ENCODE results near the gene ZNF385A. TPM values are rescaled to one million over a fixed set of nuclear protein-coding genes. Genes with fewer than 3 reads are reported as not detected.
A peak's percentile ranks its signal among the peaks of the same experiment; 100 is the strongest.

Gene ZNF385A
- total and polyA plus RNA-seq, 9 of the 15 experiments (the other 6 are each of a cell fraction or from before 2014, with no cell fraction given), result 1.0 to 111 (median 7.7) TPM

DNA sequence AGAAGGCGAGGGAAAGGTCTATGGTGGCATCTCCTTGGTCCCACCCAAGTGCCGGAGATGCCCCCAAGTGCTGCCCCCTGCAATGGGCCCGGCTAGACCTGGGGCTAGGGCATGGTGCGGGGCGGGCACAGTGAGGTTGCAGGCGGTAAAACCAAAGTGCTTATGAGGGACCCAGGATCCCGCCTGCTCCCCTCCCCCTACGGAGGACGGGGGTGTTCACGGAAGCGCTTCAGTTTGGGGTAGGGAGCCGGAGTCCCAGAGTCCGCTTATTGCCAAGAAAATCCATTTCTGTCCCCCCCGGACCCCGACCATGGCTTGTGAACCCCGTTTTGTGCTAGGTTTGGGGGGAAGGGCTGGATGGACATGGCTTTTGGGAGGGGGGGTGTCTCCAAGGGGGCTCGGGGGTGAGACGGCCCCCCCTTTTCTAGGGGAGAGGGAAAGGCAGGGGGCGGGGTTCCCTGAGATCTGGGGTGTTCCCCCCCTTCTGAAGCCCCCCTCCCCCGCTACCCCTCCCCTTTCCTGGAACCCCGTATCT lies 14.9 kb downstream of the ZNF385A start (continued):
- TF ChIP-seq, protein P1, sequence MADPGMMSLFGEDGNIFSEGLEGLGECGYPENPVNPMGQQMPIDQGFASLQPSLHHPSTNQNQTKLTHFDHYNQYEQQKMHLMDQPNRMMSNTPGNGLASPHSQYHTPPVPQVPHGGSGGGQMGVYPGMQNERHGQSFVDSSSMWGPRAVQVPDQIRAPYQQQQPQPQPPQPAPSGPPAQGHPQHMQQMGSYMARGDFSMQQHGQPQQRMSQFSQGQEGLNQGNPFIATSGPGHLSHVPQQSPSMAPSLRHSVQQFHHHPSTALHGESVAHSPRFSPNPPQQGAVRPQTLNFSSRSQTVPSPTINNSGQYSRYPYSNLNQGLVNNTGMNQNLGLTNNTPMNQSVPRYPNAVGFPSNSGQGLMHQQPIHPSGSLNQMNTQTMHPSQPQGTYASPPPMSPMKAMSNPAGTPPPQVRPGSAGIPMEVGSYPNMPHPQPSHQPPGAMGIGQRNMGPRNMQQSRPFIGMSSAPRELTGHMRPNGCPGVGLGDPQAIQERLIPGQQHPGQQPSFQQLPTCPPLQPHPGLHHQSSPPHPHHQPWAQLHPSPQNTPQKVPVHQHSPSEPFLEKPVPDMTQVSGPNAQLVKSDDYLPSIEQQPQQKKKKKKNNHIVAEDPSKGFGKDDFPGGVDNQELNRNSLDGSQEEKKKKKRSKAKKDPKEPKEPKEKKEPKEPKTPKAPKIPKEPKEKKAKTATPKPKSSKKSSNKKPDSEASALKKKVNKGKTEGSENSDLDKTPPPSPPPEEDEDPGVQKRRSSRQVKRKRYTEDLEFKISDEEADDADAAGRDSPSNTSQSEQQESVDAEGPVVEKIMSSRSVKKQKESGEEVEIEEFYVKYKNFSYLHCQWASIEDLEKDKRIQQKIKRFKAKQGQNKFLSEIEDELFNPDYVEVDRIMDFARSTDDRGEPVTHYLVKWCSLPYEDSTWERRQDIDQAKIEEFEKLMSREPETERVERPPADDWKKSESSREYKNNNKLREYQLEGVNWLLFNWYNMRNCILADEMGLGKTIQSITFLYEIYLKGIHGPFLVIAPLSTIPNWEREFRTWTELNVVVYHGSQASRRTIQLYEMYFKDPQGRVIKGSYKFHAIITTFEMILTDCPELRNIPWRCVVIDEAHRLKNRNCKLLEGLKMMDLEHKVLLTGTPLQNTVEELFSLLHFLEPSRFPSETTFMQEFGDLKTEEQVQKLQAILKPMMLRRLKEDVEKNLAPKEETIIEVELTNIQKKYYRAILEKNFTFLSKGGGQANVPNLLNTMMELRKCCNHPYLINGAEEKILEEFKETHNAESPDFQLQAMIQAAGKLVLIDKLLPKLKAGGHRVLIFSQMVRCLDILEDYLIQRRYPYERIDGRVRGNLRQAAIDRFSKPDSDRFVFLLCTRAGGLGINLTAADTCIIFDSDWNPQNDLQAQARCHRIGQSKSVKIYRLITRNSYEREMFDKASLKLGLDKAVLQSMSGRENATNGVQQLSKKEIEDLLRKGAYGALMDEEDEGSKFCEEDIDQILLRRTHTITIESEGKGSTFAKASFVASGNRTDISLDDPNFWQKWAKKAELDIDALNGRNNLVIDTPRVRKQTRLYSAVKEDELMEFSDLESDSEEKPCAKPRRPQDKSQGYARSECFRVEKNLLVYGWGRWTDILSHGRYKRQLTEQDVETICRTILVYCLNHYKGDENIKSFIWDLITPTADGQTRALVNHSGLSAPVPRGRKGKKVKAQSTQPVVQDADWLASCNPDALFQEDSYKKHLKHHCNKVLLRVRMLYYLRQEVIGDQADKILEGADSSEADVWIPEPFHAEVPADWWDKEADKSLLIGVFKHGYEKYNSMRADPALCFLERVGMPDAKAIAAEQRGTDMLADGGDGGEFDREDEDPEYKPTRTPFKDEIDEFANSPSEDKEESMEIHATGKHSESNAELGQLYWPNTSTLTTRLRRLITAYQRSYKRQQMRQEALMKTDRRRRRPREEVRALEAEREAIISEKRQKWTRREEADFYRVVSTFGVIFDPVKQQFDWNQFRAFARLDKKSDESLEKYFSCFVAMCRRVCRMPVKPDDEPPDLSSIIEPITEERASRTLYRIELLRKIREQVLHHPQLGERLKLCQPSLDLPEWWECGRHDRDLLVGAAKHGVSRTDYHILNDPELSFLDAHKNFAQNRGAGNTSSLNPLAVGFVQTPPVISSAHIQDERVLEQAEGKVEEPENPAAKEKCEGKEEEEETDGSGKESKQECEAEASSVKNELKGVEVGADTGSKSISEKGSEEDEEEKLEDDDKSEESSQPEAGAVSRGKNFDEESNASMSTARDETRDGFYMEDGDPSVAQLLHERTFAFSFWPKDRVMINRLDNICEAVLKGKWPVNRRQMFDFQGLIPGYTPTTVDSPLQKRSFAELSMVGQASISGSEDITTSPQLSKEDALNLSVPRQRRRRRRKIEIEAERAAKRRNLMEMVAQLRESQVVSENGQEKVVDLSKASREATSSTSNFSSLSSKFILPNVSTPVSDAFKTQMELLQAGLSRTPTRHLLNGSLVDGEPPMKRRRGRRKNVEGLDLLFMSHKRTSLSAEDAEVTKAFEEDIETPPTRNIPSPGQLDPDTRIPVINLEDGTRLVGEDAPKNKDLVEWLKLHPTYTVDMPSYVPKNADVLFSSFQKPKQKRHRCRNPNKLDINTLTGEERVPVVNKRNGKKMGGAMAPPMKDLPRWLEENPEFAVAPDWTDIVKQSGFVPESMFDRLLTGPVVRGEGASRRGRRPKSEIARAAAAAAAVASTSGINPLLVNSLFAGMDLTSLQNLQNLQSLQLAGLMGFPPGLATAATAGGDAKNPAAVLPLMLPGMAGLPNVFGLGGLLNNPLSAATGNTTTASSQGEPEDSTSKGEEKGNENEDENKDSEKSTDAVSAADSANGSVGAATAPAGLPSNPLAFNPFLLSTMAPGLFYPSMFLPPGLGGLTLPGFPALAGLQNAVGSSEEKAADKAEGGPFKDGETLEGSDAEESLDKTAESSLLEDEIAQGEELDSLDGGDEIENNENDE (IDR thresholded peaks at IDR 0.05; ENCODE audit: low read depth, low read length), result no peak
- TF ChIP-seq RB1 (IDR thresholded peaks at IDR 0.05; ENCODE audit: low read depth), result peak; percentile 40; the same call in 1 of the 2 replicates
- 0 out of 2 replicates have a peak, but pooled peaks have one; percentile 53 for TF ChIP-seq HNRNPL (IDR thresholded peaks at IDR 0.05; ENCODE audit: low read depth, low read length)
- no peak for TF ChIP-seq CEBPB (tag; IDR thresholded peaks at IDR 0.05)
- TF ChIP-seq, protein P2, sequence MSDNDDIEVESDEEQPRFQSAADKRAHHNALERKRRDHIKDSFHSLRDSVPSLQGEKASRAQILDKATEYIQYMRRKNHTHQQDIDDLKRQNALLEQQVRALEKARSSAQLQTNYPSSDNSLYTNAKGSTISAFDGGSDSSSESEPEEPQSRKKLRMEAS (CRISPR knock-in tag; IDR thresholded peaks at IDR 0.05), result no peak; the same call in 1 of the 2 replicates
- 0 out of 2 replicates have a peak, but pooled peaks have one; percentile 43 for TF ChIP-seq POLR2G (IDR thresholded peaks at IDR 0.05; ENCODE audit: low read depth, low read length)
- TF ChIP-seq SMARCC2 (IDR thresholded peaks at IDR 0.05; ENCODE audit: low read depth), result no peak
- peak; percentile 19; the same call in 1 of the 2 replicates for TF ChIP-seq MYNN (IDR thresholded peaks at IDR 0.05)
- TF ChIP-seq MYNN (CRISPR knock-in tag; IDR thresholded peaks at IDR 0.05), result no peak
- TF ChIP-seq POLR2A (conservative IDR thresholded peaks at IDR 0.05), result 0 out of 2 replicates have a peak, but pooled peaks have one; percentile 23
- TF ChIP-seq RBBP5 (IDR thresholded peaks at IDR 0.05; ENCODE audit: borderline replicate concordance, insufficient read depth, low read length, poor library complexity, severe bottlenecking), result peak; percentile 10
- TF ChIP-seq ARID4B (CRISPR knock-in tag; IDR thresholded peaks at IDR 0.05), result 0 out of 2 replicates have a peak, but pooled peaks have one; percentile 22
